Coronary artery (tissue), 2 donors: ENCODE results near the gene PON2.

Source experiments
- DNase-seq: peaks from one replicate; pipeline ENCODE4 v3.0.0-alpha.2; 2017; ENCODE audit warnings: low spot score
- H3K27ac ChIP-seq, 2 donors: fragments of 200-600 bp; sonication (generic); one replicate each; pipeline ENCODE4 v1.5.1; 2016 to 2019
- H3K4me3 ChIP-seq: fragments of 200-600 bp; sonication (generic); 2 replicates; pipeline ENCODE4 v1.5.1; 2016; ENCODE audit warnings: mild to moderate bottlenecking, moderate library complexity
- TF ChIP-seq, protein P1 (sequence below): fragments of 200-600 bp; sonication (generic); IDR thresholded peaks from one replicate; pipeline ENCODE4 v1.5.1; 2019; ENCODE audit warnings: antibody characterized with exemption

Gene PON2

DNA sequence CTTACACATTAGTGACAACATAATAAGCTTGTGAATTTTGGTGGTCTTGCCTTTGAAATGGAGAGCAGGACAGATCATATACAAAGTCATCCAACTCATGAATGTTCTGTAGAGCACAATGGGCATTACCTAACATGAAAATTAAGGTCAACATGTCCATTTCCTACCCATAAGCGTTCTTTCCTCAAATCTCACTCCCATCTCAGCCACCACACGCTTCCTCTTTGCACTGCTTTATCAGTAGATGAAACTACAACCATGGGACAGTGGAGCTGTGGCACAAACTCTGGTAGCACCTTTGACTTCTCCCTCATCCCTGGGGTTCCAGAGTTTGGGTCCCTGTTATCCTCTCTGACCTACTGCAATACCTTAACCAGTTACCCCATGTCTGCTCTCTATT, 2.2 kb downstream of the PON2 start:
- H3K27ac ChIP-seq, result no peak overlapping the region
- H3K4me3 ChIP-seq, result no peak overlapping the region
- DNase-seq, result no peak
- TF ChIP-seq, protein P1, sequence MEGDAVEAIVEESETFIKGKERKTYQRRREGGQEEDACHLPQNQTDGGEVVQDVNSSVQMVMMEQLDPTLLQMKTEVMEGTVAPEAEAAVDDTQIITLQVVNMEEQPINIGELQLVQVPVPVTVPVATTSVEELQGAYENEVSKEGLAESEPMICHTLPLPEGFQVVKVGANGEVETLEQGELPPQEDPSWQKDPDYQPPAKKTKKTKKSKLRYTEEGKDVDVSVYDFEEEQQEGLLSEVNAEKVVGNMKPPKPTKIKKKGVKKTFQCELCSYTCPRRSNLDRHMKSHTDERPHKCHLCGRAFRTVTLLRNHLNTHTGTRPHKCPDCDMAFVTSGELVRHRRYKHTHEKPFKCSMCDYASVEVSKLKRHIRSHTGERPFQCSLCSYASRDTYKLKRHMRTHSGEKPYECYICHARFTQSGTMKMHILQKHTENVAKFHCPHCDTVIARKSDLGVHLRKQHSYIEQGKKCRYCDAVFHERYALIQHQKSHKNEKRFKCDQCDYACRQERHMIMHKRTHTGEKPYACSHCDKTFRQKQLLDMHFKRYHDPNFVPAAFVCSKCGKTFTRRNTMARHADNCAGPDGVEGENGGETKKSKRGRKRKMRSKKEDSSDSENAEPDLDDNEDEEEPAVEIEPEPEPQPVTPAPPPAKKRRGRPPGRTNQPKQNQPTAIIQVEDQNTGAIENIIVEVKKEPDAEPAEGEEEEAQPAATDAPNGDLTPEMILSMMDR, result no peak

DNA sequence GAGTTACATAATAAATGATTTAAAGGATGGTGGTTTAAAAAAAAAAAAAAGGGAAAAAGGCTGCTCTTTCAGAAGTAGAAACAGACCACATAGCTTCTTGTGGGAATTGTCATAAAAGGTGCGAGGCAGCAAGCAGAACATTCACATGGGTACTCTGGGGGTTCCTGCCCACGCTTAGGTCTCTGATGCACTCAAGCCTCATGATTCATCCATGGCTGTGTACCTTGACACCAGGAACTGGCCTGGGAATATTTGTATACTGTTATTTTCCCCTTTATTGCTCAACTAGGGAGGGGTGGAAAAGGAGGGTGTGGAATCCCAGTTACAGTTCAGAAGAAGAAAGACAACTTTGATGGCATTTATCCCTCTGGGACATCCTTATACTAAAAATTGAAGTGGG, 4.0 kb downstream of the PON2 start:
- TF ChIP-seq, protein P1, result no peak
- Histone ChIP-seq H3K27ac (no peak overlapping the region), H3K4me3 (no peak overlapping the region)
- no peak for DNase-seq

DNA sequence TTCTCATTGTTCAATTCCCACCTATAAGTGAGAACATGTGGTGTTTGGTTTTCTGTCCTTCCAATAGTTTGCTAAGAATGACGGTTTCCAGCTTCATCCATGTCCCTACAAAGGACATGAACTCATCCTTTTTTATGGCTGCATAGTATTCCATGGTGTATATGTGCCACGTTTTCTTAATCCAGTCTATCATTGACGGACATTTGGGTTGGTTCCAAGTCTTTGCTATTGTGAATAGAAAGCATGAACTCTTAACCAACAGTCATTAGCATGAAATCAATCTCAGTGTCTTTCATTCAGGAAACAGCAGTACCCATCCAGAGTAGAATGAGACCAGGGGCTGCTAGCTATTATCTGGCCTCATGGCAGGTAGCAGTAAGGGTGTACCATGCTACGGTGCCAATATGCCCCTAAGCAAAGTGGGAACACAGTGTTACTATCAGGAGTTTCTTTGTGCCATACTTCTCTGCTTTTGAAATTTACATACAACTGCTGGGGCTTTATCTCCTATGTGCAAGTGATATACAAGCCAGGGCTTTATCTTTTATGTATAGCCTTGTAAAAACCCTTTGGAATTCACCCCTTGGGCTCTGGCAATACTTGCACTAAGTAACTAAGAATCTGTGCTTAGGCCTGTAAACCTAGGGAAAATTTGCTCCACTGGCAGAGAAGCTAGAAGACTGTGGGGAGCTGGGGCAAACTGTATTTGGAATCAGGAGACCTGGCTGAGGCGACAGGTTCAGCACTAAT, 5.4 kb downstream of the PON2 start:
- Histone ChIP-seq H3K4me3 (no peak overlapping the region), H3K27ac (no peak overlapping the region)
- TF ChIP-seq, protein P1, result no peak
- no peak for DNase-seq

DNA sequence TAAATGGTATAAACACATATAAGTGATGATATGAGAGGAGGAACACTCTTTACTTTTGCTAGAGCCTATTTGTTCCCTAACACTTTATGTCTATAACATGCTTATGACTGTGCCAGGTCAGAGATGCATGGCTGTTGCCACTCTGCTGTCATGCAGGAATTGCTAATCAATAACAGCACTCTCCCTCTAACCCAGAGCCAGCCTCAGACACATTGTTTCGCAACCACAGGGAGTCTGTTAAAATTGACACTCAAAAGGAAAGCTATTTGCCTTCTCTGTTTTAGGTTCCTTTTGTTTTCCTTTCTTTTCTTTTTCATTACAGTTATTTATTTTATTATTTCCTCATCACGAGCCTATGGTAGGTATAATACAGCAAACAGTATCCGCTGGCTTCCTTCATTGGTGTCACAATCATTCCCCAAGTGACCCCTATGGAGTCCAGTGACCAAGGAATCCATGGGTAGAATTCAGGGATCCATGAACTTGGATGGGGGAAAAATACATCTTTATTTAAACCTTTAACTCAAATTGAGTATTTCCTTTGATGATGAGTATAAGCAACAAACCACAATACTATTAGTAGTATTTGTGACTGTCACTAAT, 6.8 kb downstream of the PON2 start:
- no peak overlapping the region for H3K27ac ChIP-seq
- TF ChIP-seq, protein P1, result no peak
- no peak for DNase-seq
- H3K4me3 ChIP-seq, result no peak overlapping the region

DNA sequence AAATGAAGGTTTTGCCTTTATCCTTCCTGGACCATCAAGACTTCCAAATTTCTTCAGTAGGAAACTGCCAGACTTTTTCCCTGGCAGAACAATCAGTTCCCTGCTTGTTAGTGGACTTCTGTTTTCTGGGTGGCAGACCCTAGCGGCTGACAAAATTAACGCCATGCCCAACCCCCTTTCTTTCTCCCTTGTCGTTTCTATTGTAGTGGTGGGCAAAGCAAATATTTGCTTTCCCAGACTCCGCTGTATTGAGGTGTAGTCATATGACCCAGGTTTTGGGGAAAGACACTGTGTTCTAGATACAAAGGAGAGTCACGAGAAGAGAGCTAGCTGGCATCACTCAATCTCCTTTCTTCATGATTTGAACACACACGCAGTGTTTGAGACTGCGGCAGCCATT, 7.7 kb downstream of the PON2 start:
- Histone ChIP-seq H3K27ac (no peak overlapping the region), H3K4me3 (no peak overlapping the region)
- no peak for DNase-seq
- TF ChIP-seq, protein P1, result no peak

DNA sequence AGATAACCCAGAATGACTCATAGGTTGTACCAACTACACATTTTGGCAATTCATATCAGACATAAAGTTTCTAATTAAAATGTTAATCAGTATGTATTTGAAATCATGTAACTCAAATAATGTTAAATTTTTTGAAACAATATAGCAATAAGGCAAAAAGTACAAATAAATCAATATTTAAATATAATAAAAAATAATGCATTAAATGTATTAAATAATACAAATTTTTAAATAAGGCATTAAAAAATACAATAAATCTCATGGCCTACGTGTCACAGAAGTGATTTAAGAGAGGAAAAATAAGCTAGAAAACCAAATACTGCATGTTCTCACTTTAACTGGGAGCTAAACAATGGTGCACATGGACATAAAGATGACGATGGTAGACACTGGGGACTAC, 9.1 kb downstream of the PON2 start:
- TF ChIP-seq, protein P1, result no peak
- Histone ChIP-seq H3K27ac (no peak overlapping the region), H3K4me3 (no peak overlapping the region)
- no peak for DNase-seq

DNA sequence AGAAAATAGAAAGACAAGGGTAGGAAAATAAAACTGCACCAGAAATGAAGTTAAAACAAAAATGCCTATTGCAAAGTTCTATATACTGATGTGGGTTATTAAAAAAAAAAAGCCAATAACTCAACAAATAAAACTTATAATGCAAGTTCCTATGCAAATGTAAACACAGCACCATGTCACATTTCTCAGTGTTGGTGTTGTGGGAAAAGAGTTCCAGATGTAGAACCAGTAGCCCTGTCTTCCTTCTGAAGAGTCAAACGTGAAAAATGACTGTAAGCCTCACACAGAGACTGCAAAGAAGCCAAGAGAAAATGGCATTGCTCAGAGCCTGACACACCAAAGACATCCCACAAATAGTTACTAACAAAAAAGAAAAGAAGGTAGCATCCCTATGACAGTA, 10.1 kb downstream of the PON2 start:
- no peak for DNase-seq
- Histone ChIP-seq H3K4me3 (no peak overlapping the region), H3K27ac (no peak overlapping the region)
- TF ChIP-seq, protein P1, result no peak
